Nephron progenitor cell (in vitro differentiated cells): ENCODE measurements around the gene VKORC1.

Source experiments
- DNase-seq: peaks from one replicate; pipeline ENCODE4 v3.0.0; 2021
- H3K27ac Mint-ChIP-seq: 2 replicates; pipeline ENCODE4 v1.8.0; 2021; ENCODE audit warnings: mild to moderate bottlenecking, moderate library complexity, mixed read lengths
- H3K27me3 Mint-ChIP-seq: 2 replicates; pipeline ENCODE4 v1.8.0; 2021; ENCODE audit warnings: mild to moderate bottlenecking, low read depth, mixed read lengths; ENCODE audit not compliant: poor library complexity
- H3K36me3 Mint-ChIP-seq: 2 replicates; pipeline ENCODE4 v1.8.0; 2021; ENCODE audit warnings: low read depth, mixed read lengths
- H3K4me1 Mint-ChIP-seq: 2 replicates; pipeline ENCODE4 v1.8.0; 2021; ENCODE audit warnings: mixed read lengths
- H3K4me3 Mint-ChIP-seq: 2 replicates; pipeline ENCODE4 v1.8.0; 2021; ENCODE audit warnings: mild to moderate bottlenecking, moderate library complexity, mixed read lengths
- H3K9me3 Mint-ChIP-seq: 2 replicates; pipeline ENCODE4 v1.8.0; 2021; ENCODE audit warnings: mild to moderate bottlenecking, moderate library complexity, mixed read lengths
- TF ChIP-seq, protein P1 (sequence below): fragments of 200-600 bp; sonication (generic); IDR thresholded peaks from 2 replicates; pipeline ENCODE4 v1.5.0; 2021; ENCODE audit warnings: antibody characterized with exemption

VKORC1 gene

DNA sequence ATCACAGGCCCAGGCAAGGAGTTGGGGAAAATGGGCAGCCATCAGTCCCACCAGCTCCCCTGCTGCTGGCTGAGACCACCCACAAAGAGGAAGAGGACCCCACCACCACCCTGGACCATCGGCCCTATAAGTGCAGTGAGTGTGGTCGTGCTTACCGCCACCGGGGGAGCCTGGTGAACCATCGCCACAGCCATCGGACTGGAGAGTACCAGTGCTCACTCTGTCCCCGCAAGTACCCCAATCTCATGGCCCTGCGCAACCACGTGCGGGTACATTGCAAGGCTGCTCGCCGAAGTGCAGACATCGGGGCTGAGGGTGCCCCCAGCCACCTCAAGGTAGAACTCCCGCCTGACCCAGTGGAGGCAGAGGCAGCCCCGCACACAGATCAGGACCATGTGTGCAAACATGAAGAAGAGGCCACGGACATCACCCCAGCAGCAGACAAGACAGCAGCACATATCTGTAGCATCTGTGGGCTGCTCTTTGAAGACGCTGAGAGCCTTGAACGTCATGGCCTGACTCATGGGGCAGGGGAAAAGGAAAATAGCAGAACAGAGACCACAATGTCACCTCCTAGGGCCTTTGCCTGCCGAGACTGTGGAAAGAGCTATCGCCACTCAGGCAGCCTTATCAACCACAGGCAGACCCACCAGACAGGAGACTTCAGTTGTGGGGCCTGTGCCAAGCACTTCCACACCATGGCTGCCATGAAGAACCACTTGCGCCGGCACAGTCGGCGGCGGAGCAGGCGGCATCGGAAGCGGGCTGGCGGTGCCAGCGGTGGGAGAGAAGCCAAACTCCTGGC, 16.8 kb downstream of the VKORC1 start:
- H3K27ac Mint-ChIP-seq, result no peak overlapping the region
- H3K4me3 Mint-ChIP-seq, result no peak overlapping the region
- H3K36me3 Mint-ChIP-seq, result peaks cover 32% of the 10 kb centered on the region
- DNase-seq, result no peak
- TF ChIP-seq, protein P1, sequence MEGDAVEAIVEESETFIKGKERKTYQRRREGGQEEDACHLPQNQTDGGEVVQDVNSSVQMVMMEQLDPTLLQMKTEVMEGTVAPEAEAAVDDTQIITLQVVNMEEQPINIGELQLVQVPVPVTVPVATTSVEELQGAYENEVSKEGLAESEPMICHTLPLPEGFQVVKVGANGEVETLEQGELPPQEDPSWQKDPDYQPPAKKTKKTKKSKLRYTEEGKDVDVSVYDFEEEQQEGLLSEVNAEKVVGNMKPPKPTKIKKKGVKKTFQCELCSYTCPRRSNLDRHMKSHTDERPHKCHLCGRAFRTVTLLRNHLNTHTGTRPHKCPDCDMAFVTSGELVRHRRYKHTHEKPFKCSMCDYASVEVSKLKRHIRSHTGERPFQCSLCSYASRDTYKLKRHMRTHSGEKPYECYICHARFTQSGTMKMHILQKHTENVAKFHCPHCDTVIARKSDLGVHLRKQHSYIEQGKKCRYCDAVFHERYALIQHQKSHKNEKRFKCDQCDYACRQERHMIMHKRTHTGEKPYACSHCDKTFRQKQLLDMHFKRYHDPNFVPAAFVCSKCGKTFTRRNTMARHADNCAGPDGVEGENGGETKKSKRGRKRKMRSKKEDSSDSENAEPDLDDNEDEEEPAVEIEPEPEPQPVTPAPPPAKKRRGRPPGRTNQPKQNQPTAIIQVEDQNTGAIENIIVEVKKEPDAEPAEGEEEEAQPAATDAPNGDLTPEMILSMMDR, result no peak
- H3K4me1 Mint-ChIP-seq, result peaks cover 19% of the 10 kb centered on the region
- no peaks in the 10 kb centered on the region for H3K27me3 Mint-ChIP-seq
- no peaks in the 10 kb centered on the region for H3K9me3 Mint-ChIP-seq

DNA sequence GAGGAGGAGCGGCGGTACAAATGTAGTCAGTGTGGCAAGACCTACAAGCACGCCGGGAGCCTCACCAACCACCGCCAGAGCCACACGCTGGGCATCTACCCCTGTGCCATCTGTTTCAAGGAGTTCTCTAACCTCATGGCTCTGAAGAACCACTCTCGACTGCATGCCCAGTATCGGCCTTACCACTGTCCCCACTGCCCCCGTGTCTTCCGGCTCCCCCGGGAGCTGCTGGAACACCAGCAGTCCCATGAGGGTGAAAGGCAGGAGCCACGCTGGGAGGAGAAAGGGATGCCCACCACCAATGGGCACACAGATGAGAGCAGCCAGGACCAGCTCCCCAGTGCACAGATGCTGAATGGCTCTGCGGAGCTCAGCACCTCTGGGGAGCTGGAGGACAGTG, 17.6 kb downstream of the VKORC1 start:
- Mint-ChIP-seq H3K9me3 (no peaks in the 10 kb centered on the region), H3K27ac (no peak overlapping the region), H3K4me1 (peaks cover 20% of the 10 kb centered on the region), H3K27me3 (no peaks in the 10 kb centered on the region), H3K36me3 (peaks cover 27% of the 10 kb centered on the region), H3K4me3 (no peak overlapping the region)
- no peak for DNase-seq
- TF ChIP-seq, protein P1, result no peak

DNA sequence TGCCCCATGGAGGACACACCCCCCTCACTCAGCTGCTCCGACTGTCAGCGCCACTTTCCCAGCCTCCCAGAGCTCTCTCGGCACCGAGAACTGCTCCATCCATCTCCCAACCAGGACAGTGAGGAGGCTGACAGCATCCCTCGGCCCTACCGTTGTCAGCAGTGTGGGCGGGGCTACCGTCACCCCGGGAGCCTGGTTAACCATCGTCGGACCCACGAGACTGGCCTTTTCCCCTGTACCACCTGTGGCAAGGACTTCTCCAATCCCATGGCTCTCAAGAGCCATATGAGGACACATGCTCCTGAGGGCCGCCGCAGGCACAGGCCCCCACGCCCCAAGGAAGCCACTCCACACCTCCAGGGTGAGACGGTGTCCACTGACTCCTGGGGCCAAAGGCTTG, 18.3 kb downstream of the VKORC1 start:
- no peaks in the 10 kb centered on the region for H3K9me3 Mint-ChIP-seq
- no peak overlapping the region for H3K27ac Mint-ChIP-seq
- peak overlapping the region; percentile 97 for H3K4me3 Mint-ChIP-seq
- TF ChIP-seq, protein P1, result no peak
- H3K27me3 Mint-ChIP-seq, result peaks cover 3% of the 10 kb centered on the region
- DNase-seq, result no peak
- peaks cover 26% of the 10 kb centered on the region for H3K36me3 Mint-ChIP-seq
- H3K4me1 Mint-ChIP-seq, result peaks cover 25% of the 10 kb centered on the region

DNA sequence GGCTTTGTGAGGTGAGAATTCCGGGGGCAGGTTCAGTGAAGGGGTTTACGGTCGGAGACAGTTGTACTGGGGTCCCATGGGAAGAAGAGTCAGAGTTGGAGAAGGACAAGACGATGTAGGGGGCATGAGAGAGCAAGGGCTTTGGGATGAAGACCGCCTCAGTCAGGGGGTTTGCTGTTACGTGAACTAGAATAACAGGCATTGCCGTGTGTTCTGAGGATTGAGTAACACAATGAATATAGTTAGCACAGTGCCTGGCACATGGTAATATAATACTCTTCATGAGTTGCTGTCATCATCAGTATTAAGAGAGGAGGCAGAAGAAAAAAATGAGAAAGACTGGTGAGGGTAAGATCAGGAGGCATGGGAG, 19.8 kb downstream of the VKORC1 start:
- Mint-ChIP-seq H3K27ac (peak overlapping the region; percentile 93), H3K9me3 (no peaks in the 10 kb centered on the region), H3K27me3 (peaks cover 3% of the 10 kb centered on the region), H3K36me3 (peaks cover 26% of the 10 kb centered on the region), H3K4me1 (peaks cover 25% of the 10 kb centered on the region), H3K4me3 (peak overlapping the region; percentile 97)
- TF ChIP-seq, protein P1, result no peak
- DNase-seq, result no peak

DNA sequence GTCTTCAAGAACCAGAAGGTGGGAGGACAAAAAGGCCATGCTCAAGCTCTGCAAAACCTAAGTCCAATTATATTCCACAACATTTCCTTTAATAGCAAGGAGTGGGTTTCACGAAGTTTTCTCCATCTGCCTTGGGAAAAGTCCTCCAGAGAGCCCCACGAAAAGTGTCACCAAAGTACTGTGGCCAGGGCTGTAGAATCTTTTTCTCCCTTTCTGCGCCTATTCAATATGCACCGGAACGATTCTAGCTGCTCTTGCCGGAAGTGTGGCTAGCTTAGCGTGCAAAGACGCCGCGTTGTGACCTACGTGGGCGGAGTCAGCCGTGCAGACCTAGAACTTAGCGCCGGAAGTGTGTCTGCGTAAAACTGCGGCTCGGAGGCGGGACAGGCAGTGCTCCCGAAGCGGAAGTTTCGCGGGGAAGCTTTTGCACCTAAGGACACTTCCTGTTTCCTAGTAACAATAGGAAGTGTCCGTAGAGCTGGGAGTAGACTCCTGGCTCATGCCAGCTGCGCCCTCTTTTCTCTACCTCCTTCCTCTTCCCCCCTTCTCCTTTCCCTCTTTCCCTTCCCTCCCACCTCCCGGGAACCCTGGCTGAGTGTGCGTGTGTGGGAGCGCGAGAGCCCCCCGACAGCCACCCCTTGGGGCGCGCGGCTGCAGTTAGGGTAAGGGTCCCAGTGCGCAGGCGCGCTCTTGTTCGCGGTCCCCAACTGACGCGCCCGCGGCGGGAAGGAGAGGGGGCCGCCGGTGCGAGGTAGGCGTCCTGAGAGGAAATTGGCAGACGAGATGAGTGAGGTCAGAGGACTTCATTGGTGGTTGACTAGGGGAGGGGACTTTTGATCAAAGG, 20.4 kb downstream of the VKORC1 start, which contains the start of the genes ZNF646 and ZNF668:
Gene ZNF646 (plus strand): TSS at position 453 of the 844 bp plus-strand sequence. CDS start 1,903 bp downstream, outside the sequence.
Gene ZNF668 (minus strand): TSS at position 271 of the 844 bp plus-strand sequence. CDS start 9,781 bp downstream, outside the sequence.
- Mint-ChIP-seq H3K27me3 (peaks cover 3% of the 10 kb centered on the region), H3K36me3 (peaks cover 24% of the 10 kb centered on the region), H3K27ac (peak within 1 kb of the TSS; percentile 93), H3K4me3 (peak within 1 kb of the TSS; percentile 97), H3K4me1 (peaks cover 28% of the 10 kb centered on the region), H3K9me3 (no peaks in the 10 kb centered on the region)
- DNase-seq, result peak; percentile 95
- TF ChIP-seq, protein P1, result no peak
